Measurements from ENCODE around the gene RHBDL2. TPM values are rescaled to one million over a fixed set of nuclear protein-coding genes. Genes with fewer than 3 reads are reported as not detected.

The RHBDL2 gene
- total RNA-seq, 2 experiments from 2014 or later, result not detected

Other genes with a start within 250 kb of the RHBDL2 start
- 10 to 100 TPM; 10.0 to 10.1 TPM for gene RRAGC, start 82.1 kb downstream of the RHBDL2 start, total RNA-seq
- 10 to 100 TPM; 45.6 to 49.1 TPM for gene MYCBP, start 68.5 kb downstream of the RHBDL2 start, total RNA-seq
- not detected for gene GJA9, start 60.2 kb downstream of the RHBDL2 start, total RNA-seq
- gene AKIRIN1, start 49.4 kb upstream of the RHBDL2 start, total RNA-seq, result 10 to 100 TPM; 68.2 to 70.7 TPM
- gene NDUFS5, start 84.5 kb upstream of the RHBDL2 start, total RNA-seq, result 100 to 1,000 TPM; 191 to 201 TPM

Measured in activated naive CD8-positive, alpha-beta T cell treated with anti-CD3 and anti-CD28 coated beads for 36 hours (primary cell).